ENCODE results near the gene ALKBH2.

Gene ALKBH2

DNA sequence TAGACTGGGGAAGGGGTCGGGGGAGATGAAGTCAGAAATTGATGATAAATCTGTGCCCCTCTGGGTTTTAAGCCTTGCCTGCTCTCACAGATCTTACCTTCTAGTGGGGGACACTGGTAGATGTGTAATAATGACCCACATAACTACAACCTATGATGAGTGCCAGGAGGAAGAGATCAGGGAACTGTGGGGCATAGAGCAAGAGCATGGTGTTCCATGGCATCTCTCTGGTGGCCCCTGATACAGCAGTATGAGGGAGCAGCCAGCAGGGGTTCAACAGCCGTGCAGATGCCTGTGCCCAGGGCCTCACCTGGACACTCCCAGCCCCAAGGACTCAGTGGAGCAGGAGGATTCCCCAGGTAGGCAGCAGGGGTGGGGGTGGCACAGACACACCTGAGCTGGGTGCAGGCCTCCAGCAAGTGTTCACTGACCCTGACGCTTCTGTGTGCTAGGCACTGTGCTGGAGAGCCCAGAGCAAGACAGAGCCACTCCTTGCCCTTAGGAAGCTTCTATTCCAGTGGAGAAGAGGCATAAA, 28.1 kb upstream of the ALKBH2 start:
- DNase-seq (ENCODE audit: low read depth) = no peak
- TF ChIP-seq, protein P1, sequence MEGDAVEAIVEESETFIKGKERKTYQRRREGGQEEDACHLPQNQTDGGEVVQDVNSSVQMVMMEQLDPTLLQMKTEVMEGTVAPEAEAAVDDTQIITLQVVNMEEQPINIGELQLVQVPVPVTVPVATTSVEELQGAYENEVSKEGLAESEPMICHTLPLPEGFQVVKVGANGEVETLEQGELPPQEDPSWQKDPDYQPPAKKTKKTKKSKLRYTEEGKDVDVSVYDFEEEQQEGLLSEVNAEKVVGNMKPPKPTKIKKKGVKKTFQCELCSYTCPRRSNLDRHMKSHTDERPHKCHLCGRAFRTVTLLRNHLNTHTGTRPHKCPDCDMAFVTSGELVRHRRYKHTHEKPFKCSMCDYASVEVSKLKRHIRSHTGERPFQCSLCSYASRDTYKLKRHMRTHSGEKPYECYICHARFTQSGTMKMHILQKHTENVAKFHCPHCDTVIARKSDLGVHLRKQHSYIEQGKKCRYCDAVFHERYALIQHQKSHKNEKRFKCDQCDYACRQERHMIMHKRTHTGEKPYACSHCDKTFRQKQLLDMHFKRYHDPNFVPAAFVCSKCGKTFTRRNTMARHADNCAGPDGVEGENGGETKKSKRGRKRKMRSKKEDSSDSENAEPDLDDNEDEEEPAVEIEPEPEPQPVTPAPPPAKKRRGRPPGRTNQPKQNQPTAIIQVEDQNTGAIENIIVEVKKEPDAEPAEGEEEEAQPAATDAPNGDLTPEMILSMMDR (IDR thresholded peaks at IDR 0.05; ENCODE audit: insufficient read depth, low read depth, low read length, missing control alignments) = no peak
- H3K4me3 ChIP-seq (ENCODE audit: low read depth, low read length) = no peak overlapping the region

DNA sequence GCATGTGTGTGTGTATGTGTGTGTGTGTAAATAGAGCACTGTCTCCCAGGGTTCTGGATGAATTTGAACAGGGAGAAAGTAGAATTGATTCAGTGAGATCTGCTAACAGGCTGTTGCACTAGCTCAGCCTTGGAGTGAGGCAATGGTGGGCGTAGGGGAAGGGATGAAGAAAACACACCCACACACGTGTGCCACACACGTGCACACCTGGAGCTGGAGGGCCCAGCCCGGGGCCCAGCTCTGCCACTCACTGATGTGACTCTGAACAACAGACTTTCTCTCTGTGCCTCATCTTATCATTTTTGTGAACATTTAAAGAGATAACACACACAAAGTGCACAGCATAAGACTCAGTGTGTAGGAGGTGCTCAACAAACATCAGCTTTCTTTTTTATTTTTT, 27.3 kb upstream of the ALKBH2 start:
- no peak overlapping the region for H3K4me3 ChIP-seq (ENCODE audit: low read depth, low read length)
- TF ChIP-seq, protein P1 (IDR thresholded peaks at IDR 0.05; ENCODE audit: insufficient read depth, low read depth, low read length, missing control alignments) = no peak
- DNase-seq (ENCODE audit: low read depth) = no peak

DNA sequence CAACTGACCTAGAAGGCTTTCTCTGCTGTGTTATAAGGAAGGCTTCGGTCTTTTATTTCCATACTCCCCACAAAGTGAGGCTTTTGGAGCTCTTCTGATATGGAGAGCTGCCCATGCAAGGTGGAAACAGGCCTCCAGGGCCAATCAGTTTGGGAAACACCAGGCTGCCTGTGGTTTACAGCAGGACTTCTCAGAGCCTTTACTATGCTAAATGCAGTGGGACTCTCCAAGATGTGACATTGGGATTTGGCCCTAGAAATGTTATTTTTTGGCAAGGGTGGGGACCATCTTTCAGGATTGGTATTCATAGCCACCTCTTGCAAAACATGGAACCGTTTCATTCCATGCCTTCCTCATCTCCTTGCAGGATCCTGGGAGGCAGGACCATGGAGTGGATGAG, 26.8 kb upstream of the ALKBH2 start:
- no peak overlapping the region for H3K4me3 ChIP-seq (ENCODE audit: low read depth, low read length)
- DNase-seq (ENCODE audit: low read depth) = no peak
- TF ChIP-seq, protein P1 (IDR thresholded peaks at IDR 0.05; ENCODE audit: insufficient read depth, low read depth, low read length, missing control alignments) = no peak

DNA sequence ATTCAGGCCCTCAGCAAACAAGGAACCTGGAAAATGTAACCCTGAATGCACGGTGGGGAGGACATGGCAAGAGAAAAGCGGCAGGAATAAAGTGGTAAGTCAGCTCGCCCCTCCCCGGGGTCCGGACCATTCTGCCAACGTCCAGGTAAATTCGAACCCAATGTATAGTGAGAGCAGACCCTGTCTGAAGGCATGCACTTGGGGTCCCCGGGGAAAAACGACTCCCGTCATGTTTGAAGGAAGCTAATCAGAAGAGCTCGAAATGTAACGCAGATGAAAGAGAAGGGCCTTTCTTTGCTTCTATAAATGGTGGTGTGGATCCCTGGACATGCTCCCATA, 23.3 kb upstream of the ALKBH2 start:
- TF ChIP-seq, protein P1 (IDR thresholded peaks at IDR 0.05; ENCODE audit: insufficient read depth, low read depth, low read length, missing control alignments) = no peak
- no peak overlapping the region for H3K4me3 ChIP-seq (ENCODE audit: low read depth, low read length)
- DNase-seq (ENCODE audit: low read depth) = no peak

DNA sequence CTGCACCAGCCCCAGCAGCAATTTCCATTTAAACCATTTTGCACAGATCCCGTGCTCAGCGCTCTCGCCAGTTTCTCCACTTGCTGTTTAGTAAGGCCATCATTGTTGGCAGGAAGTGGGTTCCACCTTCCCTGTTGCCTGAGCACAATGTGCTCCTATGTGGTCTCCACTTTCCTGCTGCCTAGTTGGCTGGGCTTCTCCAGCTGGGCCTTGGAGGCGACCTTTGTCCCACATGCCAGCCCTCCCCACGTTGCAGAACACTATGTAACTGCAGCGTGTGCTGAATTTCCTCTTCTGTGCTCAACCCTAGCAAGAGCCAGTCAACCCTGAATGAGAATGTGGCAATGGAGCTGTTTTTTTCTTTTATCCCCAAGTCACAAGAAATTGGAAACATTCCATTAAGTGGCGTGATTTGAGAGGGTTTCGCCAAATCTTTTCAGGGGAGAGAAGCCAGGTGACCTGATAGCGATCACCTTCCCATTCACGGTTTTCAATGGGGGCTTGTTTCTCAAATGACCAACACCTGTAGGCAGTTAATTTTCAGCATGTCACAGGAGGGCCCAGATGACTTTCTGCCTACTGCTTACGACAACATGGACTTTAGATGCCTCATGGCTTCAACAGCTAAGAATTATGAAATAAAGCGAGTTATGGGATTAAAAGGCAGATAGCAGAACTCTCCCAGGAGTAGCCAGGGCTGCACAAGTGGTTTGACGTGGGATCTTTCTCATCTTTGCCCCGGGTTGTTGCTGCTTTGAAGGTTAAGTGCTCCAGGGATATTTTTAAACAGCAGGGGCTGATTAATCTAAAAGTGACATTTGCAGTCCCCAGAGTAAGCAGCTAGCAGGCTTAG, 22.7 kb upstream of the ALKBH2 start, which contains the start of gene ACACB:
Gene ACACB, plus strand, starts transcription at position 830 of the 853 bp plus-strand sequence. CDS start 22,819 bp downstream, outside the sequence.
- no peak within 1 kb of the TSS for H3K4me3 ChIP-seq (ENCODE audit: low read depth, low read length)

DNA sequence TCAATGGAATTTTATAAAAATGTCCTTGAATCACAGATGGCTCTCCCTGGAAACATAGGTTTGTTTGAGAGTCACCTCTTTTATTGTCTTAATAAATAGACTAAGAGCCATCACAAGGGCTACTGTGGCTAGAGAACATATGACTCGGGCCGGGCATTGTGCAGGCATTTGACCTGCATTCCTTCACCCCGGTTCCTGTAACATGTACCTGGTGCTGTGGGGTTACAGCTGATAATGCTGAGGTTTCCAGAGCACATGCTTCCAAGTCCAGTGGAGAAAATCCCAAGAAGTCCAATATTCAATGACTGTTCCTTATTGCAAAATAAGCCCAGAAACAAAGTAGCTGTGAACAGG, 22.1 kb upstream of the ALKBH2 start:
- TF ChIP-seq, protein P1 (IDR thresholded peaks at IDR 0.05; ENCODE audit: insufficient read depth, low read depth, low read length, missing control alignments) = no peak
- no peak overlapping the region for H3K4me3 ChIP-seq (ENCODE audit: low read depth, low read length)
- no peak for DNase-seq (ENCODE audit: low read depth)

More for the DNA sequence above, 22.7 kb upstream of the ALKBH2 start, which contains the start of gene ACACB:
- TF ChIP-seq, protein P1 (IDR thresholded peaks at IDR 0.05; ENCODE audit: insufficient read depth, low read depth, low read length, missing control alignments) = no peak
- no peak for DNase-seq (ENCODE audit: low read depth)

Measured in GM12865 (cell line).